Head of caudate nucleus (tissue), 42 donors: ENCODE results near the gene HYPK.
"Not testable (repeated sequence)": the region's sequence is repeated elsewhere in the genome, so short reads cannot be mapped to it uniquely, and the experiment has no call there.

Experiments used
- DNase-seq, 42 donors: peaks; one replicate each; pipeline versions ENCODE4 v3.0.0 to v3.0.0-alpha.2; 2020 to 2021; ENCODE audit warnings: mixed read lengths in 7 of 42
- intact Hi-C: fragments of 100-400 bp; cut with DNase I; formaldehyde crosslinking; loops from one replicate; pipeline ENCODE4 v1.15.0; 2022

HYPK gene

GRCh38 chr15:43828061-43828657 lies 27.8 kb downstream of the HYPK start:
- no peak for DNase-seq
- intact Hi-C loops = no loop called here

DNA sequence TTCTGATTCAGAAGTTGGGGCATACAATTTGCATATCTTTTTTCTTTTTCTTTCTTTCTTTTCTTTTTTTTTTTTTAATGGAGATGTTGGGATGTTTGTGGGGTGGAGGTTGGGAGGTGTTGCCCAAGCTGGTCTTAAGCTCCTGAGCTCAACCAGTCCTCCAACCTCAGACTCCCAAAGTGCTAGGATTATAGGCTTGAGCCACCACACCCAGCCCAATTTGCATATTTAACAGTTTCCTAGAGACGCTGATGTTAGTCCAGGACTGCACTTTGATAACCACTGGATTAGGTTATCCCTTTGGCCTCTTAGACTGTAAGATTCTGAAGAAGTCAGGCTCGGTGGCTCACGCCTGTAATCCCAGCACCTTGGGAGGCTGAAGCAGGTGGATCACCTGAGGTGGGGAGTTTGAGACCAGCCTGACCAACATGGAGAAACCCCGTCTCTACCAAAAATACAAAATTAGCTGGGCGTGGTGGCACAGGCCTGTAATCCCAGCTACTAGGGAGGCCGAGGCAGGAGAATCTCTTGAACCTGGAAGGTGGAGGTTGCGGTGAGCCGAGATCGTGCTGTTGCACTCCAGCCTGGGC lies 29.6 kb downstream of the HYPK start:
- intact Hi-C loops, DNase-seq: not testable (repeated sequence)

DNA sequence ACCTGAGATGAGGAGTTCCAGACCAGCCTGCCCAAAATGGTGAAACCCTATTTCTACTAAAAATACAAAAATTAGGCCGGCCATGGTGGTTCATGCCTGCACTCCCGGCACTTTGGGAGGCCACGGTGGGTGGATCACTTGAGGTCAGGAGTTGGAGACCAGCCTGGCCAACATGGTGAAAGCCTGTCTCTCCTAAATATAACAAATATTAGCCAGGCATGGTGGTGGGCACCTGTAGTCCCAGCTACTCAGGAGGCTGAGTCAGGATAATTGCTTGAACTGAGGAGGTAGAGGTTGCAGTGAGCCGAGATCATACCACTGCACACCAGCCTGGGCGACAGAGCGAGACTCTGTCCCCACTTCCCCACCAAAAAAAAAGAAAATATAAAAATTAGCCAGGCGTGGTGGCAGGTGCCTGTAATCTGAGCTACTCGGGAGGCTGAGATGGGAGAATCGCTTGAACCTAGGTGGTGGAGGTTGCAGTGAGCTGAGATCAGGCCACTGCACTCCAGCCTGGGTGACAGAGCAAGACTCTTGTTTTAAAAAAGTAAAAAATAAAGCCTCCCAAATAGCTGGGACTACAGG lies 30.4 kb downstream of the HYPK start:
- intact Hi-C loops, DNase-seq: not testable (repeated sequence)

GRCh38 chr15:43831519-43832052 lies 31.2 kb downstream of the HYPK start:
- DNase-seq, intact Hi-C loops: not testable (repeated sequence)

GRCh38 chr15:43832485-43832884 lies 32.1 kb downstream of the HYPK start:
- DNase-seq, intact Hi-C loops: not testable (repeated sequence)

DNA sequence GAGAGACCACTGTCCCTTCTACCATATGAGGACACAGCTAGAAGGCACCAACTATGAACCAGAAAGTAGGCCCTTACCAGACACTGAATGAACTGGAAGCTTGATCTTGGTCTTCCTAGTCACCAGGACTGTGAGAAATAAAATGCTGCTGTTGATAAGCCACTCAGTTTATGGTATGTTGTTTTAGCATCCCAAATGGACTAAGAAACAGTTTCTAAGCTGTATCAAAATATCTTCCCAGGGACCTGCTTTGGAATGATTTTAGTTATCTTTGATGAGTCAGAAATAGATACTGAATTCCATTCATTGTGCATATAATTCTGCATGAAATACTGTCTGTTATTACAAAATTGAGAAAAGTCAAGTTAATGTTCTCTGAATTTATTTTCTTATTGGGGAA lies 45.0 kb downstream of the HYPK start:
- DNase-seq = no peak
- intact Hi-C loops = no loop called here

GRCh38 chr15:43851251-43851650 lies 50.9 kb downstream of the HYPK start:
- intact Hi-C loops = no loop called here
- no peak for DNase-seq

DNA sequence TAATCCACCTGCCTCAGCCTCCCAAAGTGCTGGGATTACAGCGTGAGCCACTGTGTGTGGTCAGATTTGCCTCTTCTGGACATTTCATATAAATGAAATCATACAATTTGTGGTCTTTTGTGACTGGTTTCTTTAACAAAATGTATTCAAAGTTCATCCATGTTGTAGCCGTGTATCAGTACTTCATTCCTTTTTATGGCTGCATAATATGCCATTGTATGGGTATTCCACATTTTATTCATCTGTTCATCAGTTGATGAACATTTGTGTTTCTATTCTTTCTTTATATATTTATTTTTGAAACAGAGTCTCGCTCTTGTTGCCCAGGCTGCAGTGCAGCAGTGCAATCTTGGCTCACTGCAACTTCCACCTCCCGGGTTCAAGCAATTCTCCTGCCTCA lies 52.2 kb downstream of the HYPK start:
- no peak for DNase-seq
- intact Hi-C loops = no loop called here
